GM21390 (cell line): Measurements from ENCODE around the gene SEC14L5.
"Not testable (repeated sequence)": the region's sequence is repeated elsewhere in the genome, so short reads cannot be mapped to it uniquely, and the experiment has no call there.

ENCODE experiments used
- ATAC-seq: cut with Tn5 transposase; IDR thresholded peaks from one replicate; pipeline ENCODE4 v1.9.1; 2021; ENCODE audit not compliant: unreplicated experiment

The SEC14L5 gene

DNA sequence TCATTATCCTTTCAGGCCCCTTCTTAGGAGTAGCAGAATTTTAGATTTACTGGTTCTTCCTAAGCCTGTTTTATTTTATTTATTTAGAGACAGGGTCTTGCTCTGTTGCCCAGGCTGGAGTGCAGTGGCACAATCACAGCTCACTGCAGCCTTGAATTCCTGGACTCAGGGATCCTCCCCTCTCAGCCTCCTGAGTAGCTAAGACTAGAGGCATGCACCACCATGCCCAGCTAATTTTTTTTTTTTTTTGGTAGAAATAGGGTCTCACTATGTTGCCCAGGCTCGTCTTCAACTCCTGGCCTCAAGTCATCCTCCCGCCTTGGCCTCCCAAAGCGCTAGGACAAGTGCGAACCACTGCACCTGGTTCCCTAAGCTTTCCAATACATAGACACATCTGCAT, 28.5 kb upstream of the SEC14L5 start:
- ATAC-seq: not testable (repeated sequence)

DNA sequence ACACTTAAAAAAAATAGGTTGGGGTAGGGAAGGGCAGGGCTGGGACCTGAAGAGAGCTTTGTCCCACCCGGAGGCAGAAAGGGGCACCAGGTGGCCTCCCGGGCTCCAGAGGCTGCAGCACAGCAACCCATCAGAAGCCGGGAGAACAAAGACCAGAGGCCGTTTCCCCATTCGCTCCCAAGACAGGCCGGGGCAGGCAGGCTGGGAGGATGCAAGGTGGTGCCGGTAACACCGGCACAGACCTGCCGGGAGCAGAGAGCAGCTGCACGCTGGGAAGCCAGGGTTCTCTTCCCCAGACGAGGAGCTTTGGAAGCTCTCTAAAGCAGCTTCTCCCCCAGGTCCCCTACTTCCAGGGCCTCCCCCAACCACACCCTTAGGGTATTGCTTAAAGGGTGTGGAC, 26.7 kb upstream of the SEC14L5 start:
- no peak for ATAC-seq

DNA sequence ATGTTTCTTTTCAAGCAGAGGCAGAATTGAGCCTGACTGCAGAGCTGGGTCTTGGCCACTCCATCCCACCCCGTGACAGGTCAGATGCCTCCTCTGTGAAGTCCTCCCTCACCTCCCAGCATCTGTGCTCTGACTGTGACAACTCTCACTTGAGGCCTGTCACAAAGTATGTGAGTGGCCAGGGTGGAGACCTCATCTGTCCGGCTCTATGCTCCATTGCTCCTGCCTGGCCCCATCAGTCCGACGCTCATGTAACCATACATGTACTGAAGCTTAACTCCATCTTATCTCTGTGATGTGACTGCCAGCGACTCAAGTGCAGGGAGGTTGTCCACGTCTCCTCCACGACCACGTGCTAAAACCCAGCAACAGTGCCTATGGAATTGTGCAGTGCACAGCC, 24.7 kb upstream of the SEC14L5 start:
- no peak for ATAC-seq

DNA sequence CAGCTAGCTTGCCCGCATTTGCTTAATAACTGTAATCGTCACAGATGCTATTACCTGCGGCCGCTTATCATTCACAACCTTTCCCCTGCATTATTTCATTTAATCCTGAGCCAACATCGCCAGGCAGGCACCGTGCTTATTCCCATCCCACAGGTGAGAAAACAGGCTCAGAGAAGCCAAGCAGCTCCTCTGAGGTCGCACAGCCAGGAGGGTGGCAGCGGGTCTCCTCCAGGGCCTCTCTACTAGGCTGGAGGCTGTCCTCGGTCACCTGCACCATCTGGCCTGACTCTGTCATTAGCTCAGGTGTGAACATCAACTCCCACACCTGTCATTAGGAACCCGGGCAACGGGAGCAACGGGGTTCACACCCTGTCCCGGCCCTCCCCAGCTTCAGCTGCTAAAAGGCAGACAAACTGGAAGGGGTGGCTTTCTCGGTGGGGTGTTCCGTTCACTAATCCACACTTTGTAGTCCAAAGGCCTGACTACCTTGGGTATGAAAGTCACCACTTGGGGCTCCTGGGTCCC, 24.2 kb upstream of the SEC14L5 start:
- no peak for ATAC-seq

DNA sequence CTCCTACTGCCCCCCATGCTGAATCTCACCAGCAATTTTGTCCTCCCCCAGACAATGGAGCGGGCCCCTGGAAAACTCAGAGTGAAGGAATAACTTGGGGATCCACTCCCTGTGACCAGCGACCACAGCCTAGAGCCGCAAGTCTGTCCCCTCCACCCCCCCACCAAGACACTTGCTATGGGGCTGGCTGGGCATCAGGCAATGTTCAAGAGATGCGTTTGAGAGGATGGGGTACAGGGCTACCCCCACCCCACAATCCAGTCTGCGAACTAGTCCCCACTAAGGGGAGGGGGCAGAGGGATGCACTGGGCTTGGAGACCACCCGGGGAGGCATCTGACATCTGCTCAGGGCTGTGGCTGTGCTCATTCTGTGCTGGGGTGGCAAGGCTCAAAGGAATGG, 23.5 kb upstream of the SEC14L5 start:
- no peak for ATAC-seq

DNA sequence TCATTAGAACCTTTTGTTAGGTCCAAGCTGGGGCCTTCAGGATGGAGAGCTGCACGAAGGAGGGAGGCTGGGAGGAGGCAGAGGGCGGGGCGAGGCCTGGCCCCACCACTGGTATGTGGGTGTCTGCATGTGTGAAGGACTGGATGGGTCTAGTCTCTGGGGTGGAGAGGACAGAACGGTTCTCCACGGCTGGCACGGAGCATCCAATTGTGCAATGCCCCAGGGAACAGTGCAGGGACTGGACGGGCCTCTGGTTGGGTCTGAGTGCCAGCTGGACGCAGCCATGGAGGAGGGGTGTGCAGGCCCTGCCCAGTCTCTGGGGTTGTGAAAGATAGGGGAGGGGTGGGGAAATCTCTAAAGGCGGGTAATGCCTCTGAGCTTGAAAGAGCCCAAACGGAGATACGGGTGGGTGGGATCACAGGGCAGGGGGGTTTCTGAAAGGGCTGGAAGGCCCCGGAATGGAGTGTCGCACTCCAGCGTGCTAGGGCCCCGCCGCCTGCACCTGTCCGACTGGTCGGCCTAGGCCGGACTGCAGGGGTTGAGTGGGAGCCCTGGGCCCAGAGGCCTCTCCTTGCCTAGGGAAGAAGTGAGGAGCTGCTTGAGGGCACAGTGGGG, 22.8 kb upstream of the SEC14L5 start:
- ATAC-seq: no peak

DNA sequence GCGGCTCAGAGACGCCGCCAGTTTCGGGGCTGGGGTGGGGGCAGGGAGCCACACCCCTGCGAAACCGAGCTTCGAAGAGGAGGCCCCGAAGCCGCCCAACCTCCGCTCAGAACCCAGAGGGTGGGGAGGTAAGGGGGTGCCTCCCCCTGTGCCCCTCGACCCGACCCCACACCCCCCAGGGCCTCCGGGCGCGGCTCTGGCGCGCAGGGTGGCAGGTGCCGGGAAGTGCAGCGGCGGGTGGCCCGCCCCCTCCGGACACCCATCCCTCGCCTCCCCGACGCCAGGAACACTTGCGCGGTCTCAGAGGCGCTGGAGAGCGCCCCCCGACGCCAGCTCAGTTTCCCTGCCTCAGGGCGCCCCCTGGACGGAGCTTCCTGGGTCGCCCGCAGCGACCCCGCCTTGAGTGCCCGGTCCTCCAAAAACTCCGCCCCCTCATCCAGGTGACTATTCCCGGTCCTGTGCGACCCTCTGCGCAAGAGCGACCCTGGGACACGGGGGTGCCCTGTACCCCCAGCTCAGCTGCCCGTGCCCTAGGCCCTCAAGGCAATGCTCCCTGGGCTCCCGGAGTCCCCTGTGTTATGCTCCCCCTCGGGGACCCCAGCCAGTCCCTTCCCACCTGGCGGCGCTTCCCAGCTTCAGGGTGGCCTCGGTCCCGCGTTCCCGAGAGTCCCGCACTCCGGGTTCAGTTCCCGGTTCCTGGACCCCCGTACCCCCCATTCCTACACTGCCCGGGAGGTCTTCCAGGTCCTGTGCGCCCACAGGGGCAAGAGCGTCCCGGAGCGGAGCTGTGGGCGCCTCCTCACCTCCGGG, 21.7 kb upstream of the SEC14L5 start:
- ATAC-seq: no peak

DNA sequence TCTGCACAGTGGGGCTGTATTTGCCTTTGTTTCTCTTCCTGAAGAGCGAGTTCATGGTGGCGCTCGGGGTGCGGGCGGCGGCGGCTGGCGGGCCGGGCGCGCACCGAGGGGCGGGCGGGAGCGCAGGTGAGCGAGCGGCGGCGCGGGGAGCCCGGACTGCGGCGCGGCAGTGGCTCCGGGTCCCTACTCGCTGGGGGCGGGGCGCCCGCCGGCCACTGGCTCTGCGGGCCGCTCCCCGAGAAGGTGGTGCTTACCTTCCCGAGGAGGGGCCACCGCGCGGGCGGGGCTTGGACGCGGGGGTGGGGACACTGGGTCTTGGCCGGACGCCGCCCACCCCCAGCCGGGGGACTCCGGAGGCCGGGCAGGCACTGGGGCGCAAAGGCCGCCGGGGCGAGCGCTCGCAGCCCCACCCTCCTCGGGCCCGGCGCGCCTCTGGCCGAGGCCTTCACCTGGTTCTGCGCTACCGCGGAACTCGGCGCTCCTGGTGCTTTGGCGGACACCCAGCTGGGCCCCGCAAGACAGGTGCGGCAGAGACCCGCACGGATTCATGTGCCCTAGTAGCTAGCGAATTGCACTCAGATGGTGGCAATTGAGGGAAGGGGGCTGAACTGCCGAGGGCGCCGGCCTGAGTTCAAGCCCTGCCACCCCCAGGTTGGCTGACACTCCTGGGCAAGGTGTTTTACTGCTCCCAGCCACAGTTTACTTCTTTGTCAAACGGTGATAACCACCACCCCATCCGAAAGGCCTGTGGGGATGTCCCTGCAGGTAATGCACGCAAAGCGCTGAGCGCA, 20.9 kb upstream of the SEC14L5 start, which contains the start of gene PPL:
TSS of gene PPL (minus strand) at position 158 of the 791 bp plus-strand sequence. CDS start at position 55, 103 bp downstream.
- no peak for ATAC-seq

DNA sequence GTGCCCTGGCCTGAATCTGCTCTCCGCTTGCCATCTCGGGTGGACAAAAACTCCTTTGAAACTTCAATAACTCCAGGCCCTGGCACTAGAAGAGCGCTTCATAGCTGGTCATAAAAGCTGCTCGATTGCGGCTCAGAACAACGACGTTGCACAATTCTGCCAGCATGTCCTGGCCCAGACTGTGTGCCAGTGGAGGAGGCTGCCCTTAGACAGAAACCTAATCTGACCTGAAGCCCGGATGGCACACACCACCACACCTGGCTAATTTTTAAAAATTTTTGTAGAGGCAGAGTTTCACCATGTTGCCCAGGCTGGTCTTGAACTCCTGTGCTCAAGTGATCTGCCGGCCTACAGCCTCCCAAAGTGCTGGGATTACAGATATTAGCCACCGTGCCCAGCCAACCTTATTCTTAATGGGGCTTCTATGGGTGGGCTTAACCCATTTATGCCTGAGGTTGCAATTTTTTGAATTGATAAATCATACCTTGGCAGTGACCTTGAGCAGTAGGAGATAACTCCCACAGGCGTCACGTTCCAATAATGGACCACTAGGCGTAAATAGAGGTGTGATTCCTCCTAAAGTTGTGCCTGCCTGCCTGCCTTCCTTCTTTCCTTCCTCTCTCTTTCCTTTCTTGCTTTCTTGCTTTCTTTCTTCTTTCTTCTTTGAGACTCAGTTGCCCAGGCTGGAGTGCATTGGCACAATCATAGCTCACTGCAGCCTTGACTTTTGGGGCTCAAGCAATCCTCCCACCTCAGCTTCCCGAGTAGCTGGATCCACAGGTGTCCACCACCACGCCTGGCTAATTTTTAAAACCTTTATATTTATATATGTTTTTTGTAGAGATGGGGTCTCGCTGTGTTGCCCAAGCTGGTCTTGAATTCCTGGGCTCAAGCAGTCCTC, 20.1 kb upstream of the SEC14L5 start:
- no peak for ATAC-seq

DNA sequence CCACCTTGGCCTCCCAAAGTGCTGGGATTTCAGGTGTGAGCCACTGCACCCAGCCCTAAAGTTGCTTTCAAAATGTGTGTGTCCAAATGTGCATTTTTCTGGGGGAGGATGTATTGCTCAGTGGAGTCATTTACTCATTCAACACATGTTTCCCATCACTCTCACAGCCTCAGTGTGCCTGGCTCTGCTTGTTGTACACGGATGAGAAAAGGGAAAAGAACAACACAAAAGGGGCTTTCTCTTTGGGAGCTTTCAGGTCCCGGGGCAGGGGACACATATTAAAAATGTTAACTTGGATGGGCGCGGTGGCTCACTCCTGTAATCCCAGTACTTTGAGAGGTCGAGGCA, 19.5 kb upstream of the SEC14L5 start:
- no peak for ATAC-seq

DNA sequence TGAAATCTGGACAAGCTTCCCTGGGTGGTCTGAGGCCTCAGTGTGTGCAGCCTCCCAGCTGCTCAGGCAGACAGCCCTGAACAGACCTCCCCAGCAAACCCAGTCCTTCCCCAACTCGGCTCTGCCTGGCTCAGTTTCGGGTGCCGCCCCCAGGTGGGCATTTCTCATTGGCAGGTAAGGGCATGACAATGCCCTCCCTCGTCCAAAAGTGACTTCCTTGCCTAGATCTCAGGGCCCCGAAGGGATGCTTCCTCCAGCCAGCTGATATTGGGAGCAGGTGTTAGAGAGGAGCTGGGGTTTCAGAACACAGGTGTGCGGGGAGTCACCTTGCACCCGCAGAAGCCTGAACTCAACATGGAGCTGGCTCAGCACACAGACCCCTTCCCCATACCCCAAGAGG, 17.4 kb upstream of the SEC14L5 start:
- ATAC-seq: no peak

DNA sequence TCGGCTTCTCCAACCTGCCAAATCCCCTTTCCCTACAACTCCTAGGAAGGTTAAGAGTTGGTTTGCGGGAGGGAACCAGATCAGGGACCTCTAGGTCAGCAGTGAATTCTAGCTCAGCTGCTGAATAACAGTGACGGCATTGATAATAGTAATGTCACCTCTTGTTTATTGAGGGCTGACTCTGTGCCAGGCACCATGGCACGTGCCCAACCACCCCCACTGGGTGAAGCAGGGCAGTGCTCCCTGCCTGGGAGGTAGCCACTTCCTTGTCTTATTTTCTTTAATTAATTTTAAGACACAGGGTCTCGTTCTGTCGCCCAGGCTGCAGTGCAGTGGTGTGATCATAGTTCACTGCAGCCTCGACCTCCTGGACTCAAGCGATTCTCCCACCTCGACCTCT, 15.6 kb upstream of the SEC14L5 start:
- ATAC-seq: no peak

DNA sequence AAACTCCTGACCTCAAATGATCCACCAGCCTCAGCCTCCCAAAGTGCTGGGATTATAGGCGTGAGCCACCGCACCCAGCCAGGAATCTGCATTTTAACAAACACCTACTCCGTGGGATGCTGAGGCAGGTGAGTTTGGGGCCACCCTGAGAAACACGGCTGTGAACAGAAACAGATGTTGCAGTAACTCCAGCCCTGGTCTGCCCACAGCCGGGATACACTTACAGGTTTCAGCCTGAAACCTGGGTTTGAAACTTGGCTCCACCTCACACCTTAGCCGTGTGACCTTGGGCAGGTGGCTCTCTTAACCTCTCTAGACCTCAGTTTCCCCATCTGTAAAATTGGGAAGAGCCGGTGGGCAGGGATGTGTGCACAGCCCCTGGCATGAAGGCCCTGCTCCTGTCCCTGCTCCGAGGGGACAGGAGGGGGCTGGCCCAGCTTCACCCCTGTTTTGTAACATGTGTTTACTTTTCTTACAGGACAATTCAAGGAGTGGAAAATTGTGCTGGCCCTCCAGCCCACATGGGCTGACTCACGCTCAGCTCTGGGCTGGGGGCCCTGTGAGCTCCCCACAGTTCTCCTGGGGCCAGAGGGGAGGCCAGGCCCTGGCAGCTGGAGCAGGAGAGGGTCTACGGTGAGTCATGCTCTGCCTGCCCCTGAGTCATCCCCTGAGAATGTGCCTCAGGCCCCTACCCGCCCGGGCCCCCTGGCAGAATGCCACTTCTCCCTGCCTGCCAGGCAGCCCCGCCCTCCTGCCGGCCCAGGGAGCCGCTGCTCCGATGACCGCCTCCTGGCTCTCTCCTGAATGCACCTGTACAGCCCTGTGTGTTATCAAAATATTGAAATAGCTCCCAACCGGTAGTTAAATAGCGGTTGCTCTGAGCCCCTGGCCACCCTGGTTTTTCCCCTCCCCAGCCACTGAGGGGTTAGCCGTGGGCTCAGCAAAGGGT, 13.5 kb upstream of the SEC14L5 start:
- no peak for ATAC-seq

DNA sequence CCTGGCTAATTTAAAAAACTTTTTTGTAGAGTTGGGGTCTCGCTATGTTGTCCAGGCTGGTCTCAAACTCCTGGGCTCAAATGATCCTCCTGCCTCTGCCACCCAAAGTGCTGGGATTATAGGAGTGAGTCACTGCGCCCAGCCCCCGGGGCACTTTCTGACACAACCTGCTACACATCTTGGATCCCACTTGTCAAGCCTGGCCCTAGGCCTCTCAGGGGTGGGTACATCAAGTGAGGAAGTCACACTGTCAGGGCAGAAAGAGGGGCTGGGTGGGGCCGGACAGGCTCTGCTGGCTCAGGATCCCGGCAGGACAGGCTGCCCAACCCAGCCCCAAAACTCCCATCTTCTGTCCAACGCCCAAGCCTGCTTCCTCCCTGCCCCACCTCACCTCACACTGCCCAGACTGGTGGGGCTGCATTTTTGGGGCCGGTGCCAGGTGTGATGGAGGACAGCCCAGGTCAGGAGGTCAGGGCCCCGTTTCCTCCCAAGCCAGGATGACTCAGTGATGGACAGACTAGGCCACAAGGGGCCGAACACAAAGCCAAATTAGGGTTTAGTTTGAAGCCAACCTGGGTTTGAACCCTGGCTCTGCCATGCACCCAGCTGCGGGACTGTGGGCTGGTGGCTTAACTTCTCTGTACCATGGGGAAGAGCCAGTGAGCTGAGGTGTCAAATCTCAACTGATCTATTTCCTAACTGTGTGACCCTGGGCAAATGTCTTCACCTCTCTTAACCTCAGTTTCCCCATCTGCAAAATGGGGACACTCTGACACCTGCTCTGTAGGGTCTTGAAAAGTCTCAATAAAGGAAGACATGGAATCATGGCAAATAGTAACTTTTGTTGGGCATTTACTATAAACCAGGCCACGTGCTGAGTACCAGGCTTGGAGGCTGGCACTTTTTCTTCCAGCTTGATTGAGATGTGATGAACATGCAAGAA, 12.3 kb upstream of the SEC14L5 start:
- no peak for ATAC-seq

DNA sequence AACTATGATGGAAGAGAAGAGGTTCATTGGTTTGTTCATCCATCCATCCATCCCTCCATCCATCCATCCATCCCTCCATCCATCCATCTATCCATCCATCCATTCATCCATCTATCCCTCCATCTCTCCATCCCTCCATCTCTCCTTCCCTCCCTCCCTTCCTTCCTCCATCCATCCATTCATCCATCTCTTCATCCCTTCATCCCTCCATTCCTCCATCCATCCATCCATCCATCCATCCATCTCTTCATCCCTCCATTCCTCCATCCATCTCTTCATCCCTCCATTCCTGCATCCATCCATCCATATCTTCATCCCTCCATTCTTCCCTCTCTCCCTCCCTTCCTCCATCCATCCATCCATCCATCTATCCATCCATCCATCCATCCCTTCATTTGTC, 11.2 kb upstream of the SEC14L5 start:
- no peak for ATAC-seq

DNA sequence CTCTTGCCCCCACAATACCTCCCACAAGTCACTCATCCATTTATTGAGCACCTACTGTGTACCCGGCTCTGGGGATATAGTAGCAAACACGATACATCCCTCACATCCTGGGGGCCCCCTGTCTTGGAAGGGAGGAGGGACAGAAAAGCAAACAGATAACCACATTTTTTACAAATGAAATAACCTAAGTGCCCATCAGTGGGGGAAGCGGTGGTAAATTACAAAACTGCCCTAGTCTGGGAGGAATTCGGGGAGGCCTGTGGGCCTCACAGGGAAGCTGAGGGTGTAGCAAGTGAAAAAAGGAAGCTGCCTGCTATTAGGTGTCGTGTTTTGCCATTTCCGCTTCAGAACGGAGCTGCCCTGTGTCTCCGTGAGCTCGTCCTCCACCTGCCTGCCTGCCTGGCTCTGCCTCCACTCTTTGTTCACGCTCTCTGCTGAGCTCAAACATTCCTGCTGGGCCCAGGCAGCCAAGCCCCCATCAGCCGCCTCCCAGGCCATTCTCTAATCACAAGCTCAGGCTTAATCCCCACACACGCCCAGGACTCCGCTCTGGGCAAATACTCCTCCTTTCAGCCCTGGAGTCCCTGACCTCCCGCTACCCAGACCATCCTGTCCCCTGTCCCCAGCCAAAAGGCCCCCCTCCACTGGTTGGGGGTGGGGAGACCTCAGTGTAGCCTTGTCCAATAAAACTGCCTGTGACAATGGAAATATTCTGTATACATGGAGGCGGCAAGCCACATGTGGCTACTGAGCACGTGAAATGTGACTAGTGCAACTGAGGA, 10.2 kb upstream of the SEC14L5 start:
- no peak for ATAC-seq

DNA sequence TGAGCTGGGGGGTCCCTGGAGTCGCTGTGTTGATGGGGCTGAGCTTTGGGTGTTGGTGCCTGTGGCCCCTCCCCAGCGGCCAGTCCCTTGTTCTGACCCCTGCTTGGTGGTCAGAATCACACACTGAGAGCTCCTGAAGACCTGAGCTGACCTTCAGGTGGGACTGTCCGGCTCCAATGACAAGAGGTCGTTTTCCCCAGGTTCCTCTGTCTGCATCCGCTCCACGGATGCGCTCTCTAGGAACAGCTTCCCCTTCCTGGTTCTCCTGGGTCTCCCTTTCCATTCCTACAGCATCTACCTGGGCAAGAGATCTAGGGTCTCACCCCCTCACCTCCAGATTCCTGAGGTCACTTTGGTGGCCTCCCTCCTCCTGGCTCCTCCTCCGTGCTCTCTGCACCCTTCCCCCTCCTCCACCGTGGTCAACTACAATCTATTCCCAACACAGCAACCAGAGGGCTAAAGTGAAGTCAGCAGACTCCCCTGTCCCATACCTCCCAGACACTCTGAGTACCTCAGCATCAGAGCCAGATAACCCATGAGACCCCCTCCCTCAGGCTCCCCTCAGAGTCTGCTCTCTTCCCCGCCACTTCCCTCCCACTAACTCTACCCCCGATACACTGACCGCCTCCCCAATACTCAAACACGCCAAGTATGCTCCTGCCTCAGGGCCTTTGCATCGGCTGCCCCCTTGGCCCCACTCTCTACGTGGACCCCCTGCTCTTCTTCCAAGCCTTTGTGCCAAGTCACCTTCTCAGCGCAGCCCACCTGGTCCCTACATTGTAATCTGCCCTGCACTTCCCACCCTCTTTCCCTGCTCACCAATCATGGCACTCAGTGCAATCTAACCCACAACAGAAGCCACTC, 9.0 kb upstream of the SEC14L5 start:
- no peak for ATAC-seq
